GM18909 (cell line): ENCODE results near the gene GLIS1.
"Not testable (repeated sequence)": the region's sequence is repeated elsewhere in the genome, so short reads cannot be mapped to it uniquely, and the experiment has no call there.

ENCODE experiments used
- ATAC-seq: cut with Tn5 transposase; IDR thresholded peaks from one replicate; pipeline ENCODE4 v1.9.1; 2021; ENCODE audit warnings: mild to moderate bottlenecking; ENCODE audit not compliant: unreplicated experiment, poor library complexity

GLIS1 gene

DNA sequence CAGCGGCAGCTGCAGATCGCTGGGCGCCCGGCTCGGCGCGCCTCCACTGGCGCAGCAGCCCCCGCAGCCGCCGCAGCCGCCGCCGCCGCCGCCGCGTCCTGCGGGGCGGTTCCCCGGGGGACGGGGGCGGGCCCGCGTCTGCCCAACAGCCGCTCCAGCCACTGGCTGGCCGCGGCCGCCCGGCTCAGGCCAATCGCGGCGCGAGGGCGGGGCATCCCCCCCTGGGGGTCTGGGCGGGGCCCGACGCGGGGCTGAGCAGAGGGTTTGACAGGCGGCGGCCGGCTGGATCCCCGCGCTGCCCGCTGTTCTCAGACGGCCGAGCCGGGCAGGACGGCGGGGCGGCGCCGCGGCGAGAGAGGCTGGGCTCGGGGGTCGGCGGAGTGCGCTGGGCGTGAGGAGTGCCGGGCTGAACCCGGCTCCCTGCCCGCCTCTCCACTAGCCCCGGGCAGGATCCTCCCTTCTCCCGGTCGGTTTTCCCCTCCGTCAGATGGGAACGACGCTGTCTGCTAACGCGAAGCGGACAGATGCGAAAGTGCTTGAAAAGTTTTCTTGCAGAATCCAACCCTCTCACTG, at the start of gene GLIS1:
TSS of gene GLIS1 (minus strand) at position 56 of the 573 bp plus-strand sequence. CDS start 1,100 bp downstream, outside the sequence.
- ATAC-seq, result peak; percentile 93

- ATAC-seq, result no peak
Observed at GRCh38 chr1:53787655-53788054, 48.7 kb upstream of the GLIS1 start.

DNA sequence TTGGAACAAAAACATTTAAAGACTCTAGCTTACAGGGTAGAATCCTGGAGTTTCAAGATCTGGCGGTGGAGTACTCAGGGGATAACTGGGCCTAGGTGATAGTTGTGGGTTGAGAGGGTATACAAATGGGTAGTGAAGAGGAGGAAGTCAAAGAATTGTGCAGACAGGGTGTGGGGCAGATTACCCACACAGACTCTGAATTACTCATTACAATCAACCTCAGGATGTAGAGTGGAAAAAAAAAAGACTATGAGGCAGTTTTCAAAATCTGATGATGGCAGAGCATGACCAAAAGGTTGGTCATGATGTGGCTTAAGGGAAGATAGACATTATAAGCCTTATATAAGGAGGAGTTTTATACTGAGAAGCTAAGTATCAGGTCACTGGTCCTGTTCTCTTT, 44.1 kb upstream of the GLIS1 start:
- ATAC-seq, result no peak

DNA sequence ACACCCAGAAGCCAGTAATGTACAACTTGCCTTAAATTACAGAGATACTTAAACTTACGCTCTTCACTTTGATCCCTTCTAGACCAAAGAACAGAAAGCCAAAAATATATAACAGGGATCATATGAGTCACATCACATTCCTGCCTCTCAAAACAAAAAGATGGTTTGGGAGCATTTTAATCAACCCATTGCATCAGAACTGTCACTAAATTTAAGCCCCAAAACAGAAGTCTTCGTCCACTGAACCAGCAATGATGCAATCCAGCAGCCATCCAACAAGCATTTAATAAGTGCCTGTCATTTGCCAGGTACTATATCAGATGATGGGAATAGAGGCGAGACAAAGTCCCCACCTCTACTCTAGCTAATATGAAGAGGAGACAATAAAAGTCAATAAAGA, 42.7 kb upstream of the GLIS1 start:
- no peak for ATAC-seq

GRCh38 chr1:53777272-53777671, 38.3 kb upstream of the GLIS1 start:
- no peak for ATAC-seq

DNA sequence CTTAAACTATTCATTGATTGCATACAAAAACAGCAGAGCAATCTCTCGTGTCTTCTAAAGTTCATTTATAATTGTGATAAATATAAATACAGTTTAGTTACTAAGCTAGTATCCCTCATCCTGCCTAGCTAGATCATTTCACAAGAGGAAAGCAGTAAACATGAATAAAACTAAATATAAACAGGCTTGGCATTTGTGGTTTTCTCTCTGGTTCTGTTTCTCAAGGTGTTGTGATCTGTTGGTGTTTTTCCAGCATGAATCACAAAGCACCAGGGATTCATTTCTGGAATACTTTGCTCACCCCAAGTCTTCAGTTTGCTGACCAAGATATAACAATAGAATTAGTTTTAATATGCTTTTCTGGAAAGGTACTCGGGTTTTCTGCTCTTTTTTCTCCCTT, 32.7 kb upstream of the GLIS1 start:
- ATAC-seq, result no peak

GRCh38 chr1:53769780-53770179, 30.8 kb upstream of the GLIS1 start:
- no peak for ATAC-seq

DNA sequence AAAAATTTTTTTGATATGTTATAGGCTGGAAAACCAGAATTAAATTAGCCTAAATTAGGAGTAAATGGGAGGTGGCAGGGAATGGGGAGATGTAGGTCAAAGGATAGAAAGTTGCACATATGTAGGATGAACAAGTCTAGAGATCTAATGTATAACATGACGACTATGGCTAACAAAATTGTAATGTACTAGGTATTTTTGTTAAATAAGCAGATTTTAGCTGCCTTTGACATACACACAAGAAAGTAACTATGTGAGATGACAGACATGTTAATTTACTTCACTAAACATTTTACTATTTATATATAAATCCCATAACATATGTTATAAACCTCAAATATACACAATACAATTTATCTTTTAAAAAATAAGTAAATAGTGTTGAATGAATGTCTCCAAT, 30.2 kb upstream of the GLIS1 start:
- no peak for ATAC-seq

DNA sequence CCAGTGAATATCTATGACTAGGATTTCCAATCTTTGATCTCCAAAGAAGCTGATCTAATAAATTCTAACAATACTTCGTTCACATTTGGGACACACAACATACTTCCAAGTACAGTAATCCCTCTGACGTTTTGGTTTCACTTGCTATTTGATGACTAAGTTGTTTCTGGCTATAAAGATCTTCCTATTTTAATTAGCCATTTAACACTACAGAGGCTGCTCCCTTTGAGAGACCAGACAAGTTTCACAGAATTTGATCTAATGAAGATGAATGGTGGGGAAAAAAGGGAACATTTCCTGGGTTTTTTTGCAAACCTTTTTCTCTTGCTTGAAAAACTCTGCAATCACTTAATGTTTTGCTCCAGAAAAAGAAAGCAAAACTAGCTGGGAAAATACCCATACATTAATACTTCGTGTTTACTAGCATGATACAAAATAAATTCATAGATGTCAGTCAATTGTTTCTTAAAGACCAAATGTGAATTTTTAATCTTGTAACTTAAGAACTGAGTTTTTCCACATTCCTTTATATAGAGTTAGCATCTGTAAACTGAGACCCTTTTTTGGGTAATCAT, 28.0 kb upstream of the GLIS1 start:
- no peak for ATAC-seq

GRCh38 chr1:53766194-53766742, 27.3 kb upstream of the GLIS1 start:
- ATAC-seq, result no peak

DNA sequence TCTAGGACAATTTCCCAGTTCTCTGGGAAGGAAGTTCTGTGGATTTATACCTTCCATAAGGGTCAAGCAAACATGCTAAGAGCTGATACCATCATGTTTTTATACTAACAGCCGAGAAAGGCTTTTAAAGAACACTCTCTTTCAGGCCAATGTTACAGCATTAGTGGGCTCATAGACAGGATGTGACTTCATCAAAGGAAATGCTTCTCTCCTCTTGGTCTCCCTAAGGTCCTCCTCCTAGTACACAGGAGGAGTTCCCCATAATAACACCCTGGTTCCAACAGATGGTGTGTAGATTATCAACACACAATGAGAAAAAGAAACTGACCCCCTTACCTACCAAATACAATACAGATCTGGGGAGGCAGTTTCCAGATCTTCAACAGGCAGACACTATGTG, 26.7 kb upstream of the GLIS1 start:
- ATAC-seq, result no peak

GRCh38 chr1:53763911-53764310, 24.9 kb upstream of the GLIS1 start:
- no peak for ATAC-seq

DNA sequence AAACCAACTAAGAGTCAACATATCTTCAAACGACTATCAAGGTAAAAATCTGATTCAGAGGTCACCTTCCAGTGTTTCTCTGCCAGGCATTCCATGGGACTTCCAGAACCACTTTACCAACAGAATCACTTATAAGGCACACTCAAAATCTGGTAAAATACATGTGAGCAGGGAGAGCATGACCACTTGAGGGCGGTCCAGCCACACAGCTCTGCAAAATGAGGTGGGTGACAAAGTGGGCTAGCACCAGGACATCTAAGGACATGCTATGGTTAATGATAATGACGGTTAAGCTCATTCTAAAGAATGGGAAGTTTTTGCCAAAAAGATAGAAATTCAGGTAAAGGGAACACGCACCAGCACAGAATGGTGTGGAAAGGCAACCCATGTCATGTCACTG, 24.5 kb upstream of the GLIS1 start:
- ATAC-seq, result no peak

- not testable (repeated sequence) for ATAC-seq
Observed at GRCh38 chr1:53760497-53760896, 21.5 kb upstream of the GLIS1 start.

GRCh38 chr1:53755874-53756273, 16.9 kb upstream of the GLIS1 start:
- ATAC-seq, result no peak

DNA sequence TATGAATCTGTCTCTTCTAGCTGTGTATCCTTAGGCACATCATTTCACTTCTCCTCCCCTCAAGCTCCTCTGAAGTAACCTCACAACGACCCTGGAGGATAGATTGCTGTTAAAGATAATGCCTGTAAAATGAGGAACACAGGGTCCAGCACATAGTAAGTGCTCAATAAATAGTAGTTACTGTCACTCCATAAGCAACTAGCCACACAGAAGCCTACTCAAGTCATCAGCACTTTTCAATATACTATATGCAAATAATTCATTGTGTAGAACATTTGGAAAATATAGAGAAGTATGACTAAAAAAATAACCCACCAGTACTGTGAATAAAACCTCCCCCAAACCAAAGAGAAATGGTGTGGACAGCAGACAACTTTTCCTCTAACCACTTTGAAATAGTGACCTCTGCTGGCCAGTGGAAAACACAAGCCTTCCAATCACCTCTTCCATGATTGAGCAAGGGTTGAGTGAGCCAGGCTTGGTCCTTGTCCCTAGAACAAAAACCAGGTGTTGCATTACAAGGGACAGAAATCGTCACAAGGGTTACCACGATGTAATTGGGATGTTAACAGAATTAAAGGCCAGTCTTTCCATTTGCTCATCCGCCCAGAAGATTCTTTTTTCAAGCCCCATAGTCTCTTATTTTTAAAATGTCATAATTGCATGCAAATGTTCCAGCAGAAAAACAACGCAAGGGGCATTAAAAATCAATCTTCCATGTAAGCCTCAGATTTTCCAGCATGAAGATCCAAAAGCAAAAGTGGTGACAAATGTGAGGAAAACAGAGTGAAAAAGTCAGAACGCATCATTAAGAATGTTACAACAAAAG, 15.7 kb upstream of the GLIS1 start:
- no peak for ATAC-seq

DNA sequence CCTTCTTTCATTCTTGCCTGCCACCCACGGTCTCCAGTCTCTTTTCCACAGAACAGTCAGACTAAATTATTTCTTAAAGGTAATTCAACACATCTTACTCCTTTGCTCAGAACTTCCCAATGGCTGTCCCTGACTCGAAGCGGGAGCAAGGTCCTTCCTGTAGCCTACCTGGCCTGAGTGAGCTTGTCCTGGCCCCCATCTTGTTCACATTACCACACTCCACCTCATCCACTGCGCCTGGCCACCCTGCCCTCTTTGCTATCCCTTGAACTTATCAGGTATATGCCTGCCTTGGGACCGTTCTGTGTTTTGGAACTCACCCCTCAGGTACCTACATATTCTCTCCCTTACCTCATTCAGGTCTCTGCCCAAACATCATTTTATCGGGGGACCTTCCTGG, 13.3 kb upstream of the GLIS1 start:
- ATAC-seq, result no peak

- ATAC-seq, result no peak
Observed at GRCh38 chr1:53747841-53748240, 8.9 kb upstream of the GLIS1 start.

DNA sequence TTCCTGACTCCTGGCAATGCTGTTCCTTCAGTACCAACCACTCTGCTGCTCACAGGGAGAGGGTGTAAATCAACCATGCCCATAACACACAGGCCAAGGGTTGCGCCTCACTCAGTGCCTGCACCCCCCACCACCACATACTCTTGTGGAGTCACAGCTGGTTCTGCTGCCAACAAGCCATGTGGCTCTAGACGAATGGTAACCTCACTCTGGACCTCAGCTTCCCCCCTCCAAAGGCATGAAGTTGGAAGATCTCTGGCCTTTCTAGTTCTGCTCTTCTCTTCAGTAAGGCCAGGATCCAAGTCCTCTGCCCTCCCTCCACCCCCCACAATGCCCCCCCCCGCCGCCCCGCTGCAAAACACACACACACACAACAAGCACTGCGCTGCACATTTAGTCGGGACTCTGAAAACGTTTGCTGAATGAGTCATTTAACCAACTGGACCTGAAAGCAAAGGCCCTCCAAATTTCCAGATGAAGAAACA, 1.7 kb upstream of the GLIS1 start:
- no peak for ATAC-seq

GRCh38 chr1:53738205-53739108, 507 bp downstream of the GLIS1 start:
- peak; percentile 28 for ATAC-seq
